ENCODE measurements around the gene TAF4. TPM values are rescaled to one million over a fixed set of nuclear protein-coding genes. Genes with fewer than 3 reads are reported as not detected.
"Not testable (repeated sequence)": the region's sequence is repeated elsewhere in the genome, so short reads cannot be mapped to it uniquely, and the experiment has no call there.

The TAF4 gene
- total RNA-seq, 4 donors from 2014 or later: 8.0 to 24.9 (median 13.9) TPM

DNA sequence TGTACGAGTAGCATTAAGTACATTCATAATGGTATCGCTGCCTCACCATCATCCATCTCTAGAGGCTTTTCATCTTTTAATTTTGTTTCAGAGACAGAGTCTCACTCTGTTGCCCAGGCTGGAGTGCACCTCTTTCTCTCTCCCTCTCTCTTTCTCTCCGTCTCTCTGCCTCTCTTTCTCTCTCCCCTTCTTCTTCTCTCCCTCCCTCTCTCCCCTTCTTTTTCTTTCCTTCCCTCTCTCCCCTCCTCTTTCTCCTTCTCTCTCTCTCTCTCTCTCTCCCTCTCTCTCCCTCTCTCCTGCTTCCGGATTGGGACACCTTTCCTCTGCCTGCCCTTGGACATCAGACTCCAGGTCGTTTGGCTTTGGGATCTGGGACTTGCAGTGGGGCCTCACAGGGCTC is 17.6 kb upstream of the TAF4 start:
- Histone ChIP-seq H3K4me1 (peaks cover 3 to 7% of the 10 kb centered on the region in 2 donors), H3K9me3 (no peaks in the 10 kb centered on the region), H3K4me3 (no peak overlapping the region), H3K27me3 (no peaks in the 10 kb centered on the region), H3K27ac (no peak overlapping the region), H3K36me3 (no peaks in the 10 kb centered on the region)
- intact Hi-C loops (cut with DNase I; ENCODE audit: low total_unique reads): no loop called here
- no peak for TF ChIP-seq POLR2A (IDR thresholded peaks at IDR 0.05)
- TF ChIP-seq, protein P1, sequence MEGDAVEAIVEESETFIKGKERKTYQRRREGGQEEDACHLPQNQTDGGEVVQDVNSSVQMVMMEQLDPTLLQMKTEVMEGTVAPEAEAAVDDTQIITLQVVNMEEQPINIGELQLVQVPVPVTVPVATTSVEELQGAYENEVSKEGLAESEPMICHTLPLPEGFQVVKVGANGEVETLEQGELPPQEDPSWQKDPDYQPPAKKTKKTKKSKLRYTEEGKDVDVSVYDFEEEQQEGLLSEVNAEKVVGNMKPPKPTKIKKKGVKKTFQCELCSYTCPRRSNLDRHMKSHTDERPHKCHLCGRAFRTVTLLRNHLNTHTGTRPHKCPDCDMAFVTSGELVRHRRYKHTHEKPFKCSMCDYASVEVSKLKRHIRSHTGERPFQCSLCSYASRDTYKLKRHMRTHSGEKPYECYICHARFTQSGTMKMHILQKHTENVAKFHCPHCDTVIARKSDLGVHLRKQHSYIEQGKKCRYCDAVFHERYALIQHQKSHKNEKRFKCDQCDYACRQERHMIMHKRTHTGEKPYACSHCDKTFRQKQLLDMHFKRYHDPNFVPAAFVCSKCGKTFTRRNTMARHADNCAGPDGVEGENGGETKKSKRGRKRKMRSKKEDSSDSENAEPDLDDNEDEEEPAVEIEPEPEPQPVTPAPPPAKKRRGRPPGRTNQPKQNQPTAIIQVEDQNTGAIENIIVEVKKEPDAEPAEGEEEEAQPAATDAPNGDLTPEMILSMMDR (IDR thresholded peaks at IDR 0.05 in 4 of 5, conservative IDR thresholded peaks at IDR 0.05 in 1 of 5): no peak
- DNase-seq (no peak), ATAC-seq (no peak)
- in situ Hi-C loops (cut with MboI; ENCODE audit: low sequenced_read_pairs in 4 of 4): no loop called here

DNA sequence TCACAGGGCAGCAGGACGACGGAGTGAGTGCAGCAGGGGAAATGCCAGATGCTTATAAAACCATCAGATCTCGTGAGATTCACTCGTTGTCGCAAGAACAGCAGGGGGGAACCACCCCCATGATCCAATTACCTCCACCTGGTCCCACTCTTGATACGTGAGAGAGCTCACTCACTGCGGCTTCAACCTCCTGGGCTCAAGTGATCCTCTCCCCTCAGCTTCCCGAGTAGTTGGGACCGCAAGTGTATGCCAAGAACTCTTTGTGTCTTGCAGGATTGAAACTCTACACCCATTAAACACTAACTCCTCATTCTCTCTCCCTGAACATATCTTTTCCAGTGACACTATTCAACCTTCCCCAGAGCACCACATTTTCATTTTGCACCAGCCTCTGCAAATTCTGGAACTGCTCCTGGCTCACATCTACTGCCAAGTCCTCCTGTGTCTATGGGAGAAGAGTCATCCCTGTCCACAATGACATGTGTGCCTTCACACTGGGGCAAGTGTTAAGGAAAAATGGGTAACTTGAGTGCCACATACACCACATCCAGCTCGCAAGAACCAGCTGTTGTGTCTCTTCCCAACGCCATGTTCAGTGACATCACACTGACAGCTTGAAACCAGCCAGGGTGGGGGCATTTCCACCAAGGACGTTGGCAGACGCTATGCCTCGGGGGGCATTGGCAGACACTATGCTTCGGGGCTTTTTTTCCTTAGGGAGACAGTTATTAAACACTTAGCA is 14.7 kb upstream of the TAF4 start:
- H3K4me1 ChIP-seq: peaks cover 3 to 7% of the 10 kb centered on the region in 2 donors
- in situ Hi-C loops (cut with MboI; ENCODE audit: low sequenced_read_pairs in 4 of 4) (no loop called here), intact Hi-C loops (cut with DNase I; ENCODE audit: low total_unique reads) (no loop called here)
- H3K9me3 ChIP-seq: no peaks in the 10 kb centered on the region
- DNase-seq (peak; percentile 35 to 57), ATAC-seq (peak; percentile 83 to 89)
- H3K27ac ChIP-seq: peak overlapping the region; percentile 54 to 81 (median 69)
- H3K36me3 ChIP-seq: no peaks in the 10 kb centered on the region
- TF ChIP-seq POLR2A (IDR thresholded peaks at IDR 0.05): peak in 1 of 2 donors; percentile 42
- TF ChIP-seq, protein P1 (IDR thresholded peaks at IDR 0.05 in 4 of 5, conservative IDR thresholded peaks at IDR 0.05 in 1 of 5): no peak
- H3K27me3 ChIP-seq: no peaks in the 10 kb centered on the region
- H3K4me3 ChIP-seq: peak overlapping the region in 2 of 4 donors; percentile 11 to 24

DNA sequence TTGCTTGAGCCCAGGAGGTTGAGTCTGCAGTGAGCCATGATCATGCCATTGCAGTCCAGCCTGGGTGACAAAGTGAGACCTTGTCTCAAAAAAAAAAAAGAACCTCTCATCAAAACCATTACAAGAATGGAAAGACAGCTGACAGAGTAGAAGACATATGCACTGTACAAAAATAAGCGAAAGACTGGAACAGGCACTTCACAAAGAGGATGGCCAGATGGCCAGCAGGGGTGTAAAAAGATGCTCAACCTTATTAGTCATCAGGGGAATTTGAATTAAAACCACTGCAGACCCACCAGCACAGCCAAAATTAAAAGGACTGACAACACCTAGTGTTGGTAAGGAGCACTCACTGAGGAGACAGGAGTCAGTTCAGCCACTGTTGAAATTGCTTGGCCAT is 13.5 kb upstream of the TAF4 start:
- ATAC-seq (no peak), DNase-seq (no peak)
- Histone ChIP-seq H3K4me1 (peaks cover 3 to 7% of the 10 kb centered on the region in 2 donors), H3K27me3 (no peaks in the 10 kb centered on the region), H3K4me3 (no peak overlapping the region), H3K36me3 (no peaks in the 10 kb centered on the region), H3K27ac (no peak overlapping the region), H3K9me3 (no peaks in the 10 kb centered on the region)
- in situ Hi-C loops (cut with MboI; ENCODE audit: low sequenced_read_pairs in 4 of 4) (loop anchor here in 1 of 4 donors (5.0 kb wide), 1 partner anchor 38 kb away; no protein-coding TSS in a partner anchor), intact Hi-C loops (cut with DNase I; ENCODE audit: low total_unique reads) (no loop called here)
- TF ChIP-seq POLR2A (IDR thresholded peaks at IDR 0.05): no peak
- TF ChIP-seq, protein P1 (IDR thresholded peaks at IDR 0.05 in 4 of 5, conservative IDR thresholded peaks at IDR 0.05 in 1 of 5): no peak

DNA sequence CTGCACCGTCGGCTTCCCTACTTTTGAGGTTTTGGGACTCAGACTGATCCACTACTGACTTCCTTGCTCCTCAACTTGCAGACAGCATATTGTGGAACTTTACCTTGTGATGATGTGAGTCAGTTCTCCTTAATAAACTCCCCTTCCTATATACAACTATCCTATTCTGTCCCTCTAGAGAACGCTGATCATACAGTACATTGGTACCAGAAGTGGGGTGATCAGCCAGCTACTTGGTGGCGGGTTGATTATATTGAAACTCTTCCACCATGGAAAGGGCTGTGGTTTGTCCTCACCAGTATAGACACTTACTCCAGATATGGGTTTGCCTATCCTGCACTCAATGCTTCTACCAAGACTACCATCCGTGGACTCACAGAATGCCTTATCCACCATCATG is 7.6 kb upstream of the TAF4 start:
- in situ Hi-C loops (cut with MboI; ENCODE audit: low sequenced_read_pairs in 4 of 4) (no loop called here), intact Hi-C loops (cut with DNase I; ENCODE audit: low total_unique reads) (no loop called here)
- TF ChIP-seq POLR2A (IDR thresholded peaks at IDR 0.05): no peak
- TF ChIP-seq, protein P1 (IDR thresholded peaks at IDR 0.05 in 4 of 5, conservative IDR thresholded peaks at IDR 0.05 in 1 of 5): no peak
- Histone ChIP-seq H3K36me3 (no peaks in the 10 kb centered on the region), H3K4me1 (peaks cover 7 to 13% of the 10 kb centered on the region in 2 donors), H3K27ac (no peak overlapping the region), H3K9me3 (no peaks in the 10 kb centered on the region), H3K27me3 (no peaks in the 10 kb centered on the region), H3K4me3 (no peak overlapping the region)
- DNase-seq (no peak), ATAC-seq (no peak)

DNA sequence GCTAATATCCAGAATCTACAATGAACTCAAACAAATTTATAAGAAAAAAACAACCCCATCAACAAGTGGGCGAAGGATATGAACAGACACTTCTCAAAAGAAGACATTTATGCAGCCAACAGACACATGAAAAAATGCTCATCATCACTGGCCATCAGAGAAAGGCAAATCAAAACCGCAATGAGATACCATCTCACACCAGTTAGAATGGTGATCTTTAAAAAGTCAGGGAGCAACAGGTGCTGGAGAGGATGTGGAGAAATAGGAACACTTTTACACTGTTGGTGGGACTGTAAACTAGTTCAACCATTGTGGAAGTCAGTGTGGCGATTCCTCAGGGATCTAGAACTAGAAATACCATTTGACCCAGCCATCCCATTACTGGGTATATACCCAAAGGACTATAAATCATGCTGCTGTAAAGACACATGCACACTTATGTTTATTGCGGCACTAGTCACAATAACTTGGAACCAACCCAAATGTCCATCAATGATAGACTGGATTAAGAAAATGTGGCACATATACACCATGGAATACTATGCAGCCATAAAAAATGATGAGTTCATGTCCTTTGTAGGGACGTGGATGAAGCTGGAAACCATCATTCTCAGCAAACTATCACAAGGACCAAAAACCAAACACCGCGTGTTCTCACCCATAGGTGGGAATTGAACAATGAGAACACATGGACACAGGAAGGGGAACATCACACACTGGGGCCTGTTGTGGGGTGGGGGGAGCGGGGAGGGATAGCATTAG is 6.2 kb upstream of the TAF4 start:
- intact Hi-C loops (cut with DNase I; ENCODE audit: low total_unique reads); DNase-seq; H3K27ac ChIP-seq; H3K4me3 ChIP-seq; H3K9me3 ChIP-seq; H3K27me3 ChIP-seq; in situ Hi-C loops (cut with MboI; ENCODE audit: low sequenced_read_pairs in 4 of 4); H3K36me3 ChIP-seq; ATAC-seq: not testable (repeated sequence)
- peaks cover 17 to 25% of the 10 kb centered on the region in 2 donors for H3K4me1 ChIP-seq

Measured in gastrocnemius medialis (tissue), 4 donors.